Neural cell (in vitro differentiated cells): ENCODE results near the gene MANBA. TPM values are rescaled to one million over a fixed set of nuclear protein-coding genes. Genes with fewer than 3 reads are reported as not detected.

Experiments
- H2AFZ ChIP-seq: fragments of 200-600, 300-800 bp; sonication (generic), shearing (Covaris generic); 2 replicates; pipeline ENCODE4 v1.6.0; 2014; ENCODE audit warnings: low read depth, mild to moderate bottlenecking, antibody characterized with exemption, low read length, moderate library complexity
- H3F3A ChIP-seq: fragments of 200-600 bp; shearing (Covaris generic); 2 replicates; pipeline ENCODE4 v1.6.1; 2016; ENCODE audit warnings: mild to moderate bottlenecking, moderate library complexity, mixed read lengths, antibody characterized with exemption, low read length; ENCODE audit not compliant: insufficient read depth, poor library complexity, severe bottlenecking
- H3K27ac ChIP-seq: fragments of 200-600, 300-800 bp; sonication (generic), shearing (Covaris generic); 2 replicates; pipeline ENCODE4 v1.5.1; 2014; ENCODE audit warnings: mild to moderate bottlenecking, low read length, moderate library complexity
- H3K27me3 ChIP-seq: fragments of 300-800, 200-600 bp; sonication (generic), shearing (Covaris generic); 2 replicates; pipeline ENCODE4 v1.6.0; 2014; ENCODE audit warnings: mild to moderate bottlenecking, low read depth, low read length, moderate library complexity; ENCODE audit not compliant: insufficient read depth
- H3K36me3 ChIP-seq: fragments of 300-800, 200-600 bp; sonication (generic), shearing (Covaris generic); 2 replicates; pipeline ENCODE4 v1.5.1; 2014; ENCODE audit warnings: mild to moderate bottlenecking, antibody characterized with exemption, low read length, moderate library complexity; ENCODE audit not compliant: insufficient read depth
- H3K4me2 ChIP-seq: fragments of 300-800, 200-600 bp; sonication (generic), shearing (Covaris generic); 2 replicates; pipeline ENCODE4 v1.6.0; 2014; ENCODE audit warnings: mild to moderate bottlenecking, low read length
- H3K4me3 ChIP-seq: fragments of 300-800, 200-600 bp; sonication (generic), shearing (Covaris generic); 2 replicates; pipeline ENCODE4 v1.5.1; 2014; ENCODE audit warnings: mild to moderate bottlenecking, low read length, moderate library complexity
- H3K79me2 ChIP-seq: fragments of 200-600 bp; shearing (Covaris generic); replicated peaks from 2 replicates; pipeline ENCODE4 v1.6.0; 2014; ENCODE audit warnings: mild to moderate bottlenecking, low read length, moderate library complexity; ENCODE audit not compliant: insufficient read depth
- H3K9ac ChIP-seq: fragments of 300-800, 200-600 bp; sonication (generic), shearing (Covaris generic); 2 replicates; pipeline ENCODE4 v1.6.1; 2016; ENCODE audit warnings: mild to moderate bottlenecking, low read length, mixed read lengths
- H3K9me2 ChIP-seq: fragments of 200-600 bp; shearing (Covaris generic); 2 replicates; pipeline ENCODE4 v1.6.1; 2016; ENCODE audit warnings: mild to moderate bottlenecking, low read length, mixed read lengths; ENCODE audit not compliant: insufficient read depth
- H3K9me3 ChIP-seq: fragments of 200-600, 300-800 bp; sonication (generic), shearing (Covaris generic); 2 replicates; pipeline ENCODE4 v1.6.1; 2016; ENCODE audit warnings: mild to moderate bottlenecking, mixed run types, low read length, moderate library complexity, mixed read lengths
- H4K20me1 ChIP-seq: fragments of 200-600 bp; shearing (Covaris generic); 2 replicates; pipeline ENCODE4 v1.6.1; 2016; ENCODE audit warnings: mild to moderate bottlenecking, mixed run types; ENCODE audit not compliant: insufficient read depth
- CTCF ChIP-seq: fragments of 450-650 bp; IDR thresholded peaks from 2 replicates; pipeline ENCODE4 v1.5.1; 2014; ENCODE audit warnings: antibody characterized with exemption, mild to moderate bottlenecking, moderate library complexity; ENCODE audit not compliant: poor library complexity, severe bottlenecking
- EP300 ChIP-seq: fragments of 450-650 bp; conservative IDR thresholded peaks from 2 replicates; pipeline ENCODE4 v1.6.1; 2014; ENCODE audit warnings: antibody characterized with exemption, mild to moderate bottlenecking, moderate library complexity; ENCODE audit not compliant: poor library complexity, severe bottlenecking
- EZH2 ChIP-seq: fragments of 200-600, 300-800 bp; shearing (Covaris generic), sonication (generic); IDR thresholded peaks from 2 replicates; pipeline ENCODE4 v1.6.1; 2014; ENCODE audit warnings: antibody characterized with exemption, low read length, borderline replicate concordance, mild to moderate bottlenecking; ENCODE audit not compliant: insufficient read depth, poor library complexity, severe bottlenecking
- MXI1 ChIP-seq: fragments of 450-650 bp; conservative IDR thresholded peaks from 2 replicates; pipeline ENCODE4 v1.6.1; 2014; ENCODE audit warnings: antibody characterized with exemption, mild to moderate bottlenecking; ENCODE audit not compliant: poor library complexity, severe bottlenecking
- POLR2AphosphoS5 ChIP-seq: IDR thresholded peaks from 2 replicates; pipeline ENCODE4 v1.6.1; 2012
- RAD21 ChIP-seq: fragments of 450-650 bp; conservative IDR thresholded peaks from 2 replicates; pipeline ENCODE4 v1.6.1; 2014; ENCODE audit warnings: antibody characterized with exemption, mild to moderate bottlenecking, moderate library complexity
- REST ChIP-seq: IDR thresholded peaks from 2 replicates; pipeline ENCODE4 v1.6.1; 2012; ENCODE audit warnings: borderline replicate concordance
- SMC3 ChIP-seq: fragments of 450-650 bp; conservative IDR thresholded peaks from 2 replicates; pipeline ENCODE4 v1.6.1; 2014; ENCODE audit warnings: antibody characterized with exemption, mild to moderate bottlenecking, moderate library complexity; ENCODE audit not compliant: poor library complexity
- TAF1 ChIP-seq: IDR thresholded peaks from 2 replicates; pipeline ENCODE4 v1.6.1; 2012; ENCODE audit warnings: low read depth
- polyA plus RNA-seq: library from polyadenylated mRNA; depleted of rRNA; stranded (reverse); fragments of >200 nt; gene quantifications from 2 replicates; pipeline ENCODE4 v1.2.3, GENCODE V29; 2014

MANBA gene
- polyA plus RNA-seq, 1 donor from 2014 or later = 43.8 TPM

GRCh38 chr4:102809190-102809589, 48.4 kb upstream of the MANBA start:
- no peak overlapping the region for H3K27ac ChIP-seq
- no peak overlapping the region for H2AFZ ChIP-seq
- peaks cover 4% of the 10 kb centered on the region for H3K36me3 ChIP-seq
- no peaks in the 10 kb centered on the region for H3K27me3 ChIP-seq
- H3K79me2 ChIP-seq = peaks cover 66% of the 10 kb centered on the region
- no peaks in the 10 kb centered on the region for H3K9me2 ChIP-seq
- H3K9ac ChIP-seq = no peak overlapping the region
- H3K4me3 ChIP-seq = no peak overlapping the region
- TF ChIP-seq TAF1 = no peak
- no peak for TF ChIP-seq MXI1
- TF ChIP-seq SMC3 = no peak
- TF ChIP-seq EP300 = no peak
- no peak for TF ChIP-seq REST
- no peak for TF ChIP-seq CTCF
- no peak for TF ChIP-seq EZH2
- TF ChIP-seq RAD21 = no peak
- no peak for TF ChIP-seq POLR2AphosphoS5
- peaks cover 3% of the 10 kb centered on the region for H4K20me1 ChIP-seq
- H3F3A ChIP-seq = no peaks in the 10 kb centered on the region
- no peak overlapping the region for H3K4me2 ChIP-seq
- no peaks in the 10 kb centered on the region for H3K9me3 ChIP-seq

- Histone ChIP-seq H3F3A (no peaks in the 10 kb centered on the region), H3K27ac (no peak overlapping the region), H3K4me3 (no peak overlapping the region), H3K4me2 (no peak overlapping the region), H3K9me2 (no peaks in the 10 kb centered on the region), H2AFZ (no peak overlapping the region), H3K79me2 (peaks cover 55% of the 10 kb centered on the region), H3K9ac (no peak overlapping the region), H3K27me3 (no peaks in the 10 kb centered on the region), H4K20me1 (peaks cover 3% of the 10 kb centered on the region), H3K9me3 (no peaks in the 10 kb centered on the region), H3K36me3 (peaks cover 5% of the 10 kb centered on the region)
- TF ChIP-seq RAD21 (no peak), TAF1 (no peak), EP300 (no peak), EZH2 (no peak), MXI1 (no peak), REST (no peak), SMC3 (no peak), POLR2AphosphoS5 (no peak), CTCF (no peak)
Measured at GRCh38 chr4:102808009-102808408, 47.2 kb upstream of the MANBA start.
